Prostate gland (tissue), 2 donors: ENCODE results near the gene FANCD2.

Experiments
- CTCF ChIP-seq, 4 experiments: fragments of 200-600 bp in 2 of 4; fragments of 450-650 bp in 2 of 4; sonication (generic) in 2 of 4; IDR thresholded peaks; 1 replicate in 3 of 4; 2 replicates in 1 of 4; pipeline ENCODE4 v1.5.1; 2016 to 2019; ENCODE audit warnings: antibody characterized with exemption in 4 of 4, mild to moderate bottlenecking in 2 of 4, moderate library complexity in 2 of 4
- POLR2A ChIP-seq: fragments of 450-650 bp; IDR thresholded peaks from one replicate; pipeline ENCODE4 v1.6.1; 2016; ENCODE audit warnings: antibody characterized with exemption, mild to moderate bottlenecking
- POLR2AphosphoS5 ChIP-seq: sonication (generic); formaldehyde crosslinking; IDR thresholded peaks from one replicate; pipeline ENCODE4 v1.6.1; 2017; ENCODE audit warnings: antibody characterized with exemption

DNA sequence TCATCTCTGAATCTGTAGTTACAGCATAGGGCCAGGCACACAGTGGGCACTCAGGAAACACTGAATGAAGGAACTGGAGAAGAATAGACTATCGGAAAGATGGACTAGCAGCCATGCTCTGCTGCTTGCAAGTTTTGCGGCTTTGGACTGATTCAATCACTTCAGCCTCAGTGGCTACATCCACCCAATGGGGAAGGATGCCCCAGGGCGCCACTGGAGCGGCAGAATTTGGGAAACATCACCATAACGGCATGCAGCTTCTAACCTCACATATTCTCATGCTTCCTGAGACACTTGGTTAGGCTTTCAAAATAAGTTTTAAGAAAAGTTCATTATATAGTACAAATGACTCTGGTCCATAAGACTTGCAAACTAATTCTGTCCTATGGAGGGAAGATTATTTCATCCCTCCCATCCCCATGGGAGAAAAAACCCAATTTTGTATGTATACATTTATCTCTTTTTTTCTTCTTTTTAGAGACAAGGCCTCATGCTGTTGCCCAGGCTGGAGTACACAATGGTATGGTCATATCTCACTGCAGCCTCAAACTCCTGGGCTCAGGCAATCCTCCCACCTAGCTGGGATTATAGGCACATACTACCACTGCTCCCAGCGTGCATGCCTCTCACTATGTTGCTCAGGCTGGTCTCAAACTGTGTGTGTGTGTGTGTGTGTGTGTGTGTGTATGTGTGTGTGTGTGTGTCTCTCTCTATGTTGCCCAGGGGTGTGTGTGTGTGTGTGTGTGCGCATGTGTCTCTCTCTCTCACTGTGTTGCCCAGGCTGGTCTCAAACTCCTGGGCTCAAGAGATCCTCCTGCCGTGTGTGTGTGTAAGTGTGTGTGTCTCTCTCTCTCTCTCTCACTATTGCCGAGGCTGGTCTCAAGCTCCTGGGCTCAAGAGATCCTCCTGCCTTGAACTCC is 4.1 kb upstream of the FANCD2 start:
- no peak for TF ChIP-seq CTCF (IDR thresholded peaks at IDR 0.05)
- no peak for TF ChIP-seq POLR2A
- no peak for TF ChIP-seq POLR2AphosphoS5
